Measurements from ENCODE around the gene CDC7. TPM values are rescaled to one million over a fixed set of nuclear protein-coding genes. Genes with fewer than 3 reads are reported as not detected.

The CDC7 gene
- total RNA-seq, 2 experiments from 2014 or later: 25.7 to 26.0 TPM

DNA sequence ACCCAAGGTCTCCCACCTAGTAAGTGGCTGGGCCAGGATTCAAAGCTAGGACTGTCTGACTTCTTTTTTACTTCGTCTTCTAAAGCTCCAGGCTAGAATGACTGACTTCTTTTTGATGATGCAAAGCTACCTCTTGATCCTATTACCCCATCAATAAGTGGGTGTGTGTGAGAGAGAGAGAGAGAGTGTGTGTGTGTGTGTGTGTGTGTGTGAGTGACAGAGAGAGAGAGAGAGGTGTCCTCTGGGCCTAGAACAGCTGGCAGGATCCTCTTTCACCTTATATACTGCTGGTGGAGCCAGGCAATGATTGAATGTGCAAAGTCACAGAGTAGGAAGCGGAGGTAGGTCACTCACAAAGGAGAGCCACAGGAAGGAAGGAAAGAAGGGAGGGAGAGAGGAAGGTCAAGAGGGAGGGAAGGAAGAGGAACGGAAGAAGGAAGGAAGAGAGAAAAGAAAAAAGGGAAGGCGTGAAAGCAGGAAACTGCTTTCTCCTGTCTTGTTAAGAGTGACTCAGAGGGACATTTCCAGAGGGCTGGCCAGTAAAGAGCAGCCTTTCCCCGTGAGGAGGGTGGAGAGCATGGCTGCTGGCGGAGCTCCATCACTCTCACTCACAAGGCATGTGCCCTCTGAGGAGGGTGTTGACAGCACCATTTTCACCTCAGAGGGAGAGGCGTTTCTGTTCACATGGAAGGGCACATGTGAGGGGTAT, 68.9 kb downstream of the CDC7 start:
- Mint-ChIP-seq H3K36me3 (peaks cover 1% of the 10 kb centered on the region), H3K4me1 (peaks cover 13% of the 10 kb centered on the region), H3K9me3 (no peaks in the 10 kb centered on the region), H3K27me3 (no peaks in the 10 kb centered on the region), H3K27ac (no peak overlapping the region), H3K4me3 (no peak overlapping the region)
- DNase-seq: no peak

GRCh38 chr1:91570120-91570448, 69.4 kb downstream of the CDC7 start:
- Mint-ChIP-seq H3K4me3 (no peak overlapping the region), H3K27ac (no peak overlapping the region), H3K4me1 (peaks cover 13% of the 10 kb centered on the region), H3K27me3 (no peaks in the 10 kb centered on the region), H3K9me3 (no peaks in the 10 kb centered on the region), H3K36me3 (peaks cover 1% of the 10 kb centered on the region)
- no peak for DNase-seq

- Mint-ChIP-seq H3K4me3 (no peak overlapping the region), H3K27ac (no peak overlapping the region), H3K4me1 (peaks cover 19% of the 10 kb centered on the region), H3K36me3 (peaks cover 1% of the 10 kb centered on the region), H3K27me3 (no peaks in the 10 kb centered on the region), H3K9me3 (no peaks in the 10 kb centered on the region)
- no peak for DNase-seq
Measured at GRCh38 chr1:91572044-91572443, 71.4 kb downstream of the CDC7 start.

Other genes starting within 250 kb of the CDC7 start
- gene HFM1, start 96.0 kb upstream of the CDC7 start, total RNA-seq: under 1 TPM in 1 of 2 experiments, not detected in 1; 0.10 TPM

Data from activated naive CD8-positive, alpha-beta T cell treated with anti-CD3 and anti-CD28 coated beads for 36 hours (primary cell).